ENCODE measurements around the gene COMMD6.

DNA sequence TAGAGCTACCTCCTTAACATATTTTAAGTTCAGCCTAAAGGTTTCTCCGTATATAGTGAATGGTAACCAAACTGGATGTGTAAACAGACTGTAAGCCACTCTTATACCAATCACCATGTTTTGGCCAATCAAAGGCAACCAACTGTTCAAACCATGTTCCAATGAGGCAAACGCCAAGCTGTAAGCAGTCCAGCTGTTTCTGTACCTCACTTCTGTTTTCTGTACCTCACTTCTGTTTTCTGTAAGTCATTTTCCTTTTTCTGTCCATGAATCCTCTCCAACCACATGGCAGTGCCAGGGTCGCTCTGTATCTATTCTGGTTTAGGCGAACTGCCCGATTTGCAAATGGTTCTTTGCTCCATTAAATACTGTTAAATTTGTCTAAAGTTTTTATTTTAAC, 24.4 kb downstream of the COMMD6 start:
- TF ChIP-seq EZH2 (IDR thresholded peaks at IDR 0.05) (no peak), EZH2phosphoT487 (IDR thresholded peaks at IDR 0.05) (no peak)
- TF ChIP-seq, protein P1, sequence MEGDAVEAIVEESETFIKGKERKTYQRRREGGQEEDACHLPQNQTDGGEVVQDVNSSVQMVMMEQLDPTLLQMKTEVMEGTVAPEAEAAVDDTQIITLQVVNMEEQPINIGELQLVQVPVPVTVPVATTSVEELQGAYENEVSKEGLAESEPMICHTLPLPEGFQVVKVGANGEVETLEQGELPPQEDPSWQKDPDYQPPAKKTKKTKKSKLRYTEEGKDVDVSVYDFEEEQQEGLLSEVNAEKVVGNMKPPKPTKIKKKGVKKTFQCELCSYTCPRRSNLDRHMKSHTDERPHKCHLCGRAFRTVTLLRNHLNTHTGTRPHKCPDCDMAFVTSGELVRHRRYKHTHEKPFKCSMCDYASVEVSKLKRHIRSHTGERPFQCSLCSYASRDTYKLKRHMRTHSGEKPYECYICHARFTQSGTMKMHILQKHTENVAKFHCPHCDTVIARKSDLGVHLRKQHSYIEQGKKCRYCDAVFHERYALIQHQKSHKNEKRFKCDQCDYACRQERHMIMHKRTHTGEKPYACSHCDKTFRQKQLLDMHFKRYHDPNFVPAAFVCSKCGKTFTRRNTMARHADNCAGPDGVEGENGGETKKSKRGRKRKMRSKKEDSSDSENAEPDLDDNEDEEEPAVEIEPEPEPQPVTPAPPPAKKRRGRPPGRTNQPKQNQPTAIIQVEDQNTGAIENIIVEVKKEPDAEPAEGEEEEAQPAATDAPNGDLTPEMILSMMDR (IDR thresholded peaks at IDR 0.05) = no peak

Data from neural progenitor cell (in vitro differentiated cells).